HL-60 (cell line): ENCODE results near the gene ALKAL2.

Experiments
- DNase-seq, 2 experiments: peaks; one replicate each; pipeline ENCODE4 v3.0.0-alpha.2; 2010 to 2020; ENCODE audit warnings: low read depth in 1 of 2, low spot score in 1 of 2
- H3K27ac ChIP-seq: fragments of 250-450 bp; sonication (Bioruptor Pico); replicated peaks from 2 replicates; pipeline ENCODE4 v1.5.1; 2020; ENCODE audit warnings: mild to moderate bottlenecking, moderate library complexity
- H3K27me3 ChIP-seq: fragments of 250-450 bp; sonication (Bioruptor Pico); 2 replicates; pipeline ENCODE4 v1.5.1; 2021; ENCODE audit warnings: mild to moderate bottlenecking, moderate library complexity; ENCODE audit not compliant: insufficient read depth, poor library complexity, severe bottlenecking
- H3K4me3 ChIP-seq: replicated peaks from 2 replicates; pipeline ENCODE4 v1.5.1; 2011; ENCODE audit warnings: mild to moderate bottlenecking, control low read depth, low read length; ENCODE audit not compliant: insufficient read depth
- CTCF ChIP-seq: IDR thresholded peaks from one replicate; pipeline ENCODE4 v1.5.1; 2011; ENCODE audit warnings: low read length, control low read depth, inconsistent platforms; ENCODE audit not compliant: insufficient read depth
- GABPA ChIP-seq: IDR thresholded peaks from 2 replicates; pipeline ENCODE4 v1.6.1; 2012; ENCODE audit warnings: low read depth
- POLR2AphosphoS5 ChIP-seq: IDR thresholded peaks from 2 replicates; pipeline ENCODE4 v1.6.1; 2012; ENCODE audit warnings: low read depth
- REST ChIP-seq: IDR thresholded peaks from 2 replicates; pipeline ENCODE4 v1.6.1; 2012; ENCODE audit warnings: low read depth; ENCODE audit not compliant: insufficient replicate concordance
- SPI1 ChIP-seq: IDR thresholded peaks from 2 replicates; pipeline ENCODE4 v1.6.1; 2012; ENCODE audit warnings: low read depth, mild to moderate bottlenecking, borderline replicate concordance

ALKAL2 gene

GRCh38 chr2:233030-233429, 54.9 kb downstream of the ALKAL2 start:
- Histone ChIP-seq H3K27me3 (no peaks in the 10 kb centered on the region), H3K27ac (no peak overlapping the region), H3K4me3 (no peak overlapping the region)
- TF ChIP-seq GABPA (no peak), REST (no peak), SPI1 (no peak), CTCF (no peak), POLR2AphosphoS5 (no peak)
- DNase-seq: no peak

GRCh38 chr2:231521-232185, 56.2 kb downstream of the ALKAL2 start:
- no peak for DNase-seq
- Histone ChIP-seq H3K27ac (no peak overlapping the region), H3K27me3 (no peaks in the 10 kb centered on the region), H3K4me3 (no peak overlapping the region)
- no peak for TF ChIP-seq POLR2AphosphoS5
- no peak for TF ChIP-seq SPI1
- no peak for TF ChIP-seq CTCF
- no peak for TF ChIP-seq GABPA
- TF ChIP-seq REST: no peak
